B cell (primary cell): Measurements from ENCODE around the gene MRPS2. TPM values are rescaled to one million over a fixed set of nuclear protein-coding genes. Genes with fewer than 3 reads are reported as not detected.
"Not testable (repeated sequence)": the region's sequence is repeated elsewhere in the genome, so short reads cannot be mapped to it uniquely, and the experiment has no call there.

Source experiments
- ATAC-seq: fragments of 200-7000 bp; cut with Tn5 transposase; one replicate; pipeline ENCODE4 v1.10.0; 2021; ENCODE audit warnings: low read depth, mild to moderate bottlenecking, moderate number of reproducible peaks, moderate library complexity
- CTCF ChIA-PET: fragments of 350-600 bp; sonication (Branson Sonifier 250); formaldehyde crosslinking; loops from one replicate; lab custom pipeline; 2021; ENCODE audit warnings: antibody characterized with exemption, inconsistent platforms; lab: Charles Lee
- POLR2A ChIA-PET: fragments of 350-600 bp; sonication (Branson Sonifier 250); formaldehyde crosslinking; loops from one replicate; lab custom pipeline; 2021; ENCODE audit warnings: antibody characterized with exemption; lab: Charles Lee
- DNase-seq: peaks from one replicate; pipeline ENCODE4 v3.0.0; 2013
- H2AFZ ChIP-seq: 2 replicates; pipeline ENCODE4 v1.6.1; 2012; ENCODE audit warnings: mild to moderate bottlenecking, low read depth, low read length; ENCODE audit not compliant: insufficient read depth, poor library complexity, severe bottlenecking
- H3K27ac ChIP-seq, 2 donors: 1 replicate in 1 of 2; 2 replicates in 1 of 2; pipeline ENCODE4 v1.5.1; 2012 to 2013; ENCODE audit warnings: low read length in 2 of 2, mild to moderate bottlenecking in 2 of 2, moderate library complexity in 1 of 2
- H3K27me3 ChIP-seq, 4 experiments: fragments of 200-600 bp in 1 of 4; sonication (generic) in 1 of 4; replicated peaks in 1 of 4; 1 replicate in 2 of 4; 2 replicates in 2 of 4; pipeline versions ENCODE4 v1.6.1 to v1.7.0; 2013 to 2016; ENCODE audit warnings: low read length in 3 of 4, mild to moderate bottlenecking in 2 of 4, mixed read lengths in 1 of 4, moderate library complexity in 1 of 4; ENCODE audit not compliant: insufficient read depth in 4 of 4, control insufficient read depth in 3 of 4; ENCODE audit errors: control extremely low read depth in 1 of 4
- H3K36me3 ChIP-seq, 2 experiments: replicated peaks in 1 of 2; 1 replicate in 1 of 2; 2 replicates in 1 of 2; pipeline versions ENCODE4 v1.6.1 to v1.7.1; 2013; ENCODE audit warnings: low read length in 1 of 2; ENCODE audit not compliant: insufficient read depth in 2 of 2, control insufficient read depth in 1 of 2; ENCODE audit errors: control extremely low read depth in 1 of 2, extremely low read depth in 1 of 2
- H3K4me1 ChIP-seq, 2 donors: fragments of 200-600 bp in 1 of 2; sonication (generic) in 1 of 2; 1 replicate in 1 of 2; 2 replicates in 1 of 2; pipeline versions ENCODE4 v1.5.1 to v1.6.1; 2013 to 2017; ENCODE audit warnings: low read length in 2 of 2; ENCODE audit not compliant: control insufficient read depth in 2 of 2, insufficient read depth in 2 of 2
- H3K4me2 ChIP-seq: replicated peaks from 2 replicates; pipeline ENCODE3; 2012; ENCODE audit warnings: mild to moderate bottlenecking, low read depth, low read length; ENCODE audit not compliant: poor library complexity, severe bottlenecking
- H3K4me3 ChIP-seq, 5 experiments: fragments of 200-600 bp in 1 of 5; sonication (generic) in 1 of 5; 1 replicate in 3 of 5; 2 replicates in 2 of 5; pipeline versions ENCODE4 v1.5.1 to v1.7.0; 2011 to 2016; ENCODE audit warnings: low read length in 4 of 5, mild to moderate bottlenecking in 4 of 5, low read depth in 2 of 5, control low read depth in 1 of 5, moderate library complexity in 1 of 5; ENCODE audit not compliant: insufficient read depth in 1 of 5; ENCODE audit errors: control extremely low read depth in 1 of 5, extremely low read depth in 1 of 5
- H3K79me2 ChIP-seq: fragments of 200-600 bp; sonication (generic); one replicate; pipeline ENCODE4 v1.6.0; 2016; ENCODE audit warnings: low read length; ENCODE audit not compliant: control insufficient read depth, insufficient read depth
- H3K9ac ChIP-seq: fragments of 200-600 bp; sonication (generic); 2 replicates; pipeline ENCODE4 v1.6.1; 2017; ENCODE audit warnings: mild to moderate bottlenecking, low read length, moderate library complexity
- H3K9me3 ChIP-seq, 3 donors: one replicate each; pipeline versions ENCODE4 v1.6.1 to v1.7.1; 2013; ENCODE audit warnings: low read length in 2 of 3; ENCODE audit not compliant: control insufficient read depth in 2 of 3, insufficient read depth in 1 of 3; ENCODE audit errors: control extremely low read depth in 1 of 3
- H4K20me1 ChIP-seq: 2 replicates; pipeline ENCODE4 v1.6.0; 2012; ENCODE audit warnings: mild to moderate bottlenecking, low read length; ENCODE audit not compliant: insufficient read depth, control insufficient read depth, poor library complexity, severe bottlenecking
- H3K27ac Mint-ChIP-seq: one replicate; pipeline ENCODE4 v1.8.0; 2021; ENCODE audit warnings: mixed read lengths
- H3K27me3 Mint-ChIP-seq: one replicate; pipeline ENCODE4 v1.8.0; 2021; ENCODE audit warnings: mixed read lengths
- H3K4me1 Mint-ChIP-seq: one replicate; pipeline ENCODE4 v1.8.0; 2021; ENCODE audit warnings: mixed read lengths
- H3K4me3 Mint-ChIP-seq: one replicate; pipeline ENCODE4 v1.8.0; 2021; ENCODE audit warnings: mixed read lengths
- H3K9me3 Mint-ChIP-seq: one replicate; pipeline ENCODE4 v1.8.0; 2022; ENCODE audit warnings: mixed read lengths; ENCODE audit not compliant: insufficient read depth
- EZH2 ChIP-seq: IDR thresholded peaks from 2 replicates; pipeline ENCODE4 v1.6.1; 2012; ENCODE audit warnings: borderline replicate concordance, low read depth, mild to moderate bottlenecking, moderate library complexity, low read length; ENCODE audit not compliant: insufficient read depth, poor library complexity, severe bottlenecking
- WGBS: methylation state at CpG from one replicate; pipeline ENCODE4 v1.1.5; 2013; ENCODE audit warnings: missing lambda C conversion rate; ENCODE audit not compliant: insufficient coverage; 5-methylcytosine and 5-hydroxymethylcytosine counted together
- intact Hi-C: fragments of 100-400 bp; cut with micrococcal nuclease; formaldehyde crosslinking; loops from one replicate; pipeline ENCODE4 v1.10.0; 2022
- polyA plus RNA-seq: library from polyadenylated mRNA; depleted of rRNA; stranded (reverse); fragments of >200 nt; gene quantifications from 2 replicates; pipeline ENCODE4 v1.2.3, GENCODE V29; 2012
- total RNA-seq, 2 donors: library from RNA; stranded (reverse); fragments of 120-200 nt in 1 of 2; gene quantifications; 1 replicate in 1 of 2; 2 replicates in 1 of 2; pipeline versions ENCODE4 v1.2.3 to v1.2.4, GENCODE V29; 2013 to 2022
- TF ChIP-seq, protein P1 (sequence below): fragments of 200-600 bp; IDR thresholded peaks from one replicate; pipeline ENCODE4 v1.8.0; 2022; ENCODE audit warnings: antibody characterized with exemption, mild to moderate bottlenecking

Gene MRPS2
- total and polyA plus RNA-seq, 2 donors (not counting 1 experiment from before 2014, with no cell fraction given), result 26.7 to 55.1 TPM

DNA sequence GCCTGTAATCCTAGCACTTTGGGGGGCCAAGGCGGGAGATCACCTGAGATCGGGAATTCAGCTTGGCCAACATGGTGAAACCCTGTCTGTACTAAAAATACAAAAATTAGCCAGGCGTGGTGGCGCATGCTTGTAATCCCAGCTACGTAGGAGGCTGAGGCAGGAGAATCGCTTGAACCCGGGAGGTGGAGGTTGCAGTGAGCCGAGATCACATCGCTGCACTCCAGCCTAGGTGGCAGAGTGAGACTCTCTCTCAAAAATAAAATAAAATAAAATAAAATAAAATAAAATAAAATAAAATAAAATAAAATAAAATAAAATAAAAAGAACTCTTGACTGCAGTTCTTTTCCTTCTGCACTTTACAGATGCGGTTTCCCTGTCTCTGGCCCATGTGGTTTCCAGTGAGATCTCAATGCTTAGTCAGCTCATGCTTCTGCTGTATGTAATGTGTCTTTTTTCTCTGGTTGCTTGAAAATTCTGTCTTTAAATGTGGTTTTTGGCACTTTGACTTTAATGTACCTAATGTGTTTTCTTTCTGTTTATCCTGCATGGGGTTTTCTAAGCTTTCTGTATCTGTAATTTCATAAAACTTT is 28.5 kb downstream of the MRPS2 start:
- H2AFZ ChIP-seq, H3K4me3 Mint-ChIP-seq, H3K27ac ChIP-seq, H3K27me3 ChIP-seq, ATAC-seq, H3K79me2 ChIP-seq, H3K27ac Mint-ChIP-seq, H3K9me3 Mint-ChIP-seq, H3K9ac ChIP-seq, H3K9me3 ChIP-seq, H3K4me1 Mint-ChIP-seq, DNase-seq, intact Hi-C loops, H3K4me3 ChIP-seq, H3K36me3 ChIP-seq, H3K4me2 ChIP-seq, H3K4me1 ChIP-seq, H4K20me1 ChIP-seq, POLR2A ChIA-PET: not testable (repeated sequence)
- CTCF ChIA-PET, result interaction anchor here (1.4 to 2.7 kb wide), 2 partner anchors 19 to 24 kb away, joined by 3 to 8 read pairs; no protein-coding TSS in a partner anchor
- H3K27me3 Mint-ChIP-seq, result peaks cover 19% of the 10 kb centered on the region
- 93% methylated on average over 5 of the region's 10 CpGs for WGBS

DNA sequence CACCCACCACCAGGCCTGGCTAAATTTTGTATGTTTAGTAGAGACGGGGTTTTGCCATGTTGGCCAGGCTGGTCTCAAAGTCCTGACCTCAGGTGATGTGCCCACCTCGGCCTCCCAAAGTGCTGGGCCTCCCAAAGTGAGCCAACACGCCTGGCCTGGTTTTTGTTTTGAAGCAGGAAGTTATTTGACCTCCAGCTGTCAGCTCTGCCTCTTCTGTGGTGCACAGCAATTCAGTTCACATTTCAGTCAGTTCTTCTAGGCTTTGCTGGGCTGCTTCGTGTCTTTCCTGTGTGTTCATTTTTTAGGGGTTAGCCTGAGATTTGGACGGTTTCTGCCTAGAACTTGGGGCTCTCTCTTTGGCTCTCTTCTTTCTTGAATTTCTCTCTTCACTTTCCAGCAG is 29.7 kb downstream of the MRPS2 start:
- ChIA-PET POLR2A (no interaction called here), CTCF (interaction anchor here (2.7 kb wide), 1 partner anchor 26 kb away, joined by 8 read pairs; no protein-coding TSS in a partner anchor)
- H4K20me1 ChIP-seq, result no peaks in the 10 kb centered on the region
- DNase-seq (no peak), ATAC-seq (no peak)
- H2AFZ ChIP-seq, result no peak overlapping the region
- peaks cover 0 to 8% (median 0%) of the 10 kb centered on the region in 3 donors for H3K9me3 ChIP-seq
- H3K4me1 Mint-ChIP-seq, result no peaks in the 10 kb centered on the region
- intact Hi-C loops, result no loop called here
- H3K27me3 Mint-ChIP-seq, result peaks cover 25% of the 10 kb centered on the region
- WGBS, result 80% methylated on average over 4 of the region's 5 CpGs
- H3K4me2 ChIP-seq, result no peak overlapping the region
- H3K4me3 Mint-ChIP-seq, result no peak overlapping the region
- no peaks in the 10 kb centered on the region for H3K36me3 ChIP-seq
- no peak overlapping the region for H3K4me3 ChIP-seq
- H3K9ac ChIP-seq, result no peak overlapping the region
- no peaks in the 10 kb centered on the region for H3K9me3 Mint-ChIP-seq
- H3K27ac ChIP-seq, result no peak overlapping the region
- TF ChIP-seq, protein P1, sequence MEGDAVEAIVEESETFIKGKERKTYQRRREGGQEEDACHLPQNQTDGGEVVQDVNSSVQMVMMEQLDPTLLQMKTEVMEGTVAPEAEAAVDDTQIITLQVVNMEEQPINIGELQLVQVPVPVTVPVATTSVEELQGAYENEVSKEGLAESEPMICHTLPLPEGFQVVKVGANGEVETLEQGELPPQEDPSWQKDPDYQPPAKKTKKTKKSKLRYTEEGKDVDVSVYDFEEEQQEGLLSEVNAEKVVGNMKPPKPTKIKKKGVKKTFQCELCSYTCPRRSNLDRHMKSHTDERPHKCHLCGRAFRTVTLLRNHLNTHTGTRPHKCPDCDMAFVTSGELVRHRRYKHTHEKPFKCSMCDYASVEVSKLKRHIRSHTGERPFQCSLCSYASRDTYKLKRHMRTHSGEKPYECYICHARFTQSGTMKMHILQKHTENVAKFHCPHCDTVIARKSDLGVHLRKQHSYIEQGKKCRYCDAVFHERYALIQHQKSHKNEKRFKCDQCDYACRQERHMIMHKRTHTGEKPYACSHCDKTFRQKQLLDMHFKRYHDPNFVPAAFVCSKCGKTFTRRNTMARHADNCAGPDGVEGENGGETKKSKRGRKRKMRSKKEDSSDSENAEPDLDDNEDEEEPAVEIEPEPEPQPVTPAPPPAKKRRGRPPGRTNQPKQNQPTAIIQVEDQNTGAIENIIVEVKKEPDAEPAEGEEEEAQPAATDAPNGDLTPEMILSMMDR, result no peak
- no peak for TF ChIP-seq EZH2
- H3K27ac Mint-ChIP-seq, result no peak overlapping the region
- no peaks in the 10 kb centered on the region for H3K79me2 ChIP-seq
- no peaks in the 10 kb centered on the region for H3K4me1 ChIP-seq
- H3K27me3 ChIP-seq, result peaks cover 0 to 3% (median 0%) of the 10 kb centered on the region in 4 experiments
